T1000 (cell line): ENCODE results near the gene DPP6.
"Not testable (repeated sequence)": the region's sequence is repeated elsewhere in the genome, so short reads cannot be mapped to it uniquely, and the experiment has no call there.

ENCODE experiments used
- DNase-seq: peaks from one replicate; lab custom pipeline; 2025; ENCODE audit warnings: mixed read lengths; lab: John Stamatoyannopoulos, UW

The DPP6 gene

DNA sequence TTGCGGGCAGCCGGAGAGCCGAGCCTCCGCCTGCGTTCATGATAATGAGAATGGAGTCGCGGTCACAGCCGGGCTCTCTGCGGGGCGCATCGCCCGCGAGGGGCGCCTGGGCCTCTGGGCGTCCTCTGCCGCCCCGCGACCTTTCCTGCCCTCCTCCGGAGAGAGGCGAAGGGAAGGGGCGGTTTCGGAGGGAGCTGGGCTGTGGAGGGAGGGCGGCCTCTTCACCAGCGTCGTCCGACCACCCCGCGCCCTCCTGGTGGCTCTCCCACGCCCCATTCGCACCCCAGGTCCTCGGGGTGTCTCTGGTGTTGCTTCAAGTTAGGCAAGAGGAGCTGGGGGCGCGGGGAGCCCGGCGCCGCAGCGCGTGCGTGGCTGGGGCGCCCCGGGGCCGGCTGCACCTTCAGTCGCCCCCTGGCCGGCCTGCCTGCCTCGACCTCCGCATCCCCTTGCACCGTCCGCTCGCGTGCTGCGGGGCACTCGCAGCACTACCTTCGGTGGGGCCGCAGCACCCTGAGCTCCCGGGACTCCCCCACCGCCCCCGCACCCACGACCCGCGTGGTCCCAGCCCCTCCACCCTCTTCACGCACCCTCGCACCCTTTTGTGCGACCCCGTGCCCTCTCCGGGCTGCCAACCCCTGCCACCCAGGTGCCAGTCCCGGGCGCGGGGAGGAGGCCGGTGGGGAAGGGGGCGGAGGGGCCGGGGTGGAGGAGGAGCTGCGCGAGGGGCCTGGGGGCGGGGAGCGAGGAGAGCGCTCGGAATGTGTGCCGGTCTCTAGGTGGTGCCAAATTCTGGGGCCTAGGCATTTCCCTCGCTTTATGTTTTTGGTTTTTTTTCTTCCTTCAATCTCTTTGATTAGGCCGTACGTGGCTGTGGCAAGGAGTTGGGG, at the start of gene DPP6:
Gene DPP6 (plus strand): TSS at position 756 of the 887 bp plus-strand sequence.
- not testable (repeated sequence) for DNase-seq

DNA sequence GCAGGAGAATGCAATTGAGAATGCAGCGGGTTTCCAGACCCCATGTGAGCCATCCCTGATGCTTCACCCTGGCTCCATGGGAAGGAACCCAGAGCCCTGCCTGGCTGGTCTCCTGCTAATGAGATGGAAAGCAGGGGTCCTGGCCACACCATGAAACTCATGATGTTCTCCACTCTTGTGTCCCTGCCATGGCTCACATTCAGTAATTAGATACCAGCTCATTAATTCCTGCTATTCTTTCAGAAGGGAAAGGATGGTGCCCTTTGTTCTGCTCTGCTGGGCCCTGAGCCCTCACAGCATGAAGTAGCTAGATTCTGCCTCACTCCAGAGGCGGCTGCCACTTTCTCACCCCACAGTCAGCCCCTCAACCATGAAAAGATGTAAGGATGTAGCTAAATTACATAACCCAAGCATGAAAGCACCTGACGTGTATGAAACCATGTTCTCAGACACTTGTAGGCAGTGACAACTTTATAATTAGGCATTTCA, 42.7 kb upstream of the DPP6 start:
- not testable (repeated sequence) for DNase-seq

DNA sequence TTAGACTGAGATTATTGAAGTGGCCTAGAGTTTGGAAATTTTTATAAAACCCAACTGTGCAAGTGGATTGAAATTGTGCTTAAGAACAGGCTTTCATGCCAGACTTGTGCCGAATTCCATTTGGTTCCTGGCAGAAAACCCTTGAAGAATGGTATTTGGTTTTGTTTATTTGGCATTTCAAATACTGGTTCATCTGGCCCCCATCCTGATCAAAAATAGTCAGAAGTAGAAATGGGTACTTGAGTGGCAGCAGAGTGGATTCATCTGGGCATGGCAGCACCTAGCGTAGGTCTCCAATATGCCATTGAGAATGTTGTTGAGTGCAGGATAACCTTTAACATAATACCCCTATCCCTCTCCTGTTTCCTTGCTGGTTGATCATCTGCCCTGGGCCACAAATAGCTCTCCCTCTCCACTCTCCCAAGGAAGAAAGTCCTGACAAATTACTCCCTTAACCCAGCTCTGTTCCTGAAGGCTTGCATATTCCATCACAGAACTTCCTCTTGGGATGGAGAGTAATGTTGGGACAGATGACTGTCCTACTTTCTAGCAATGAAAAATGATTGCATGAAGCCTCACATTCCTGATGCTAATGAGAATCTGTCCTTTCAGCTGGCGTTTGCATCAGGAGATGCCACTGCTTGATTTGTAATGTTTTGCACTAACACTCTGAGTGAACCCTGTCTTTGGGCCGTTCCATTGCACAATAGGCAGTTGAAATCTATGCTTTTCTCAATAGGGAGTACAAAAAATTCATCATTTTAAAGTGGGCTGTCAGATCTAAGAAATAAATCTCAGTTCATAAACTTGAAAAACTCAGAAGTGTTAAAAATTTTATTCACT, 41.3 kb upstream of the DPP6 start:
- DNase-seq, result not testable (repeated sequence)

DNA sequence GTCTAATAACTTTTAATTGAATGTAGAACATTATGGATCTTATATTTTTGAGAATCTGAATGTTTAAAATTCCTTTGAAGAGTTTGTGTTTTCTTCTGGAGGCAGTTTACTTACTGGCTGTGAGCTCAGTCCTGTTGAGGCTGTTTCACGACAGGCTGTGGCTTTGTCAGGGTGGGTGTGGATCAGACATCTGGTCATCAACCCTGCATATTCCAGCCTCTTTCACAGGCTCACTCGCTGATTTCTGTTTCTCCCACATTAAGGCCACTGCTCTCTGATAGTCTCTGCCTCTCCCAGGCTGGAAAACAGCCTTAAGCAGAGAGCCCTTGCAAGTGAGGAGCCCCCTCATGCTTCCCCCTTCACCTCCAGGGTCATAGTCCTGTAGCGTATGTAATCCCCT, 39.4 kb upstream of the DPP6 start:
- not testable (repeated sequence) for DNase-seq

DNA sequence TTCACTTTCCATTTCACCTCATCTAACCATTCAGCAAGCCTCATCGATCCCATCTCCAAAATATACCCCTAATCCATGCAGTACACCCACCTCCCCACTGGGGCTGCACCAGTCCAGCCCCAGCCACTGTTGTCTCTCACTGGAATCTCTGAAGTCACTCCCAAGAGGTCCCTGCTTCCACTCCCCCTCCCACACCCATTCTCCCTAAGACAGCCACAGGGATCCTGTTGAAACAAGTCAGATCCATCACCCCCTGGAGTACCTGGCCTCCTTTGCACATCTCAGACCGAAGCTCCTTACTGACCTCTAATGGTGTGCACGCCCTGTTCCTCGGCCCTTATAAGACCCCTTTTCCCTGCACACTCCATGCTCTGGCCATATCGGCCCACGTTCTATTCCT, 36.6 kb upstream of the DPP6 start:
- not testable (repeated sequence) for DNase-seq

DNA sequence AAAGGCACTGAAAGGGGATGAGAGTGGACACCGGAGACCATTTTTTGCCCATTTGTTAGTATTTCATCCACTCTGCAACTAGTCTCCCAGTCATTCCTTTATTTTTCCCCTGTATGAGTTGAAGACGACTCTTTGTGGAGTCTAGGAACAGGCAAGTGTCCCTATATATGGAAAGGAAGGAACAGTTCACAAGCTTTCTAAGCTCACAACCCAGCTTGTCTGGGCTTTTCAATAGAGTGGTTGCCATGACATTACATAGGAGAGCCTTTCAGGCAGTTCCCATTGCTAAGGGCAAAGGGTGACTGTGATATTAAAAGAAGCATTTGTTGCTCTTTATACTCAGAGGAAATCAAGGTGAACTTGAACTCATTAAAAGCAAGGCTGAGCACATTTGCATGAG, 33.8 kb upstream of the DPP6 start:
- not testable (repeated sequence) for DNase-seq

DNA sequence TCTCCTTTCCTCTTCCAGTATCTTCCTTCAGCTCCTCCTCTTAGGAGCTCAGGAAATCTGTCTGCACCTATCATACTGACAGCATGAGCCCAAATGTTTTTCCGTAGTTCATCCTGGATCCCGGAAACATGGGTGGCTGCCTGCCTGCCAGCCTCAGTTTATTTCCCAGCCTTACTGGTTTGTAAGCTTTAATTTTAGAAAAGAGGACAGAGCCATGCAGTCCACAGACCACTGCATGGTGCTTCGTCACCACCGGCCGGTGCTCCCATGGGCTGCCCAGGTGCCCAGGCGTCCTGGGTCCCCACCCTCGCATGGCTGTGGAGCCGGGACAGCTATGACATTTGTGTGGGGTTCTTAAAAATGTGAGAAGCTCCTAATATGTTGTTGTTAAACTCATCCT, 24.4 kb upstream of the DPP6 start:
- not testable (repeated sequence) for DNase-seq

DNA sequence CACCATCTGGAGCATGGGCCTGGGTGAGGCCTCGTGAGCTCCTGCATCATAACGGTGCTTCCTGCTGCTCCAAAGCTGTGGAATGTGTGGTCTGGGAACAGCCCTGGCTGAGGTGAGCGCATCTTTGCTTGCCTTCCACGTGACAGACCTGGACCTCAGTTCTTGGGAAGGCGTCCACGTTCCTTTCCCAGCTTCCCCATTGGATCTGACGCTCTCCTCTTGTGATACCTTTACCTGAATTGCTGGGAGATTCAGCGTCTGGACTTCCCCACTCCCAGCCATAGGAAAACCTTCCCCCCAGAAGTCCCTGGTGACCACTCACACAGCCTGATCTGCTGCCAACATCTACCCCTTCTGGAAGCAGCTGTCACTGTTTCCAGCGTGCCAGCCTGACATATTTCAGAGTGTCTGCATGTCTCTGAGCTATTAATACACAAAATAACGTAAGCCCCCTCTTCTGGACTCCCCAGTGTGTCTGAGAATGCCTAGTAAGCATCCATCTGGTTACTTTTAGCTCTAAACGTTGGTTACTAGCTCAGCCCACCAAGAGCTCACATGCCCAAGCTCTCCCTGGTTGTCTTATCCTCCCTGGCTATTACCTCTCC, 21.6 kb upstream of the DPP6 start:
- not testable (repeated sequence) for DNase-seq

DNA sequence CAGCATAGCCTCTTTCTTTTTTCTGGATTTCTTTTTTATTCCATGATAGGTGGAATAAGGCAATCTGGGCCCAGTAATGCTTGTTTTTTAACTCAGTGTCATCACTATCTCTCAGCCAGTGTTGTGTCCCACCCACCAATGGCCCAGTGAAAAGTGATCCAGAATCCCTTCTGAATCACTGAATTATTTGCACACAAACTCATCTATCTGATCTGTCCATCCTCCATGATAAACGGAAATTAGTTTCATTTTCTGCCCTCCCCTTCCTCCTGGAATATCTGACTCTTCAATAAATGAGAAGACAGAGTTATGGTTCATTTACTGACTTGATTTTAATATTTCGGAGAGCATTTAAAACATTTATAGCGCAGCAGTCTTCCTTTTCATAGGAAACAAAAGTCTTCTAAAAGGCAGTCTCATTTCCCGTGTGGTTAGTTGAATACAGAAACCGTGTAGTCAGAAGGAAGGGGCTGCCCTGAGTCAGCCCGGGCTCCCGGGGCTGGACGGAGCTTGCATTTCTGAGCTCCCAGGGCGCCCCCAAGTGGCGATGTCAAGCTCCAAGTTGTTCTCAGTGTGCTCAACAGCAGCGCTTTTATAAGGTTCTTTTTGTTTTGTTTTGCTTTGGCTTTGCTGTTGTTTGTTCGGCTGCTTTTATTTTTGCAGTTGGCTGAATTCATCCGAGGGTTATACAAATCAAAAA, 12.6 kb upstream of the DPP6 start:
- DNase-seq, result not testable (repeated sequence)

DNA sequence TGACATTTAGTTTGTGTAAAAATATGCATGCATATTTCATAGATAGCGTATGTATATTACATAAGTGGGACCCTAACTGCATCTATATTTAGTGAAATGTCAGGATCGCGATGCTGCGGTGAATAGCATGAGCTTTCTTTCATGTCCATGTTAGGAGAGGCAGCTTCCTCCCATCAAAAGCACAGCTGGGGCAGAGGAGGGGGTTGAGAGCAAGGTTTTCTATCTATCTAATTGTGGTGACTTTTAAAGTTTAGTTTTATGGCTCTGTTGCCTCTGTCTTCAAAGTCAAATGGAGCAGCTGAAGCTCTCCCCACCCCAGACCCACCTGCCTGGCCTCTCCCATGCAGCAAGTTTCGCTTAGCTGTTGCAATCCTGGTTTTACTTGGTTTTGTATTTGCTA, 1.8 kb upstream of the DPP6 start:
- DNase-seq, result not testable (repeated sequence)

DNA sequence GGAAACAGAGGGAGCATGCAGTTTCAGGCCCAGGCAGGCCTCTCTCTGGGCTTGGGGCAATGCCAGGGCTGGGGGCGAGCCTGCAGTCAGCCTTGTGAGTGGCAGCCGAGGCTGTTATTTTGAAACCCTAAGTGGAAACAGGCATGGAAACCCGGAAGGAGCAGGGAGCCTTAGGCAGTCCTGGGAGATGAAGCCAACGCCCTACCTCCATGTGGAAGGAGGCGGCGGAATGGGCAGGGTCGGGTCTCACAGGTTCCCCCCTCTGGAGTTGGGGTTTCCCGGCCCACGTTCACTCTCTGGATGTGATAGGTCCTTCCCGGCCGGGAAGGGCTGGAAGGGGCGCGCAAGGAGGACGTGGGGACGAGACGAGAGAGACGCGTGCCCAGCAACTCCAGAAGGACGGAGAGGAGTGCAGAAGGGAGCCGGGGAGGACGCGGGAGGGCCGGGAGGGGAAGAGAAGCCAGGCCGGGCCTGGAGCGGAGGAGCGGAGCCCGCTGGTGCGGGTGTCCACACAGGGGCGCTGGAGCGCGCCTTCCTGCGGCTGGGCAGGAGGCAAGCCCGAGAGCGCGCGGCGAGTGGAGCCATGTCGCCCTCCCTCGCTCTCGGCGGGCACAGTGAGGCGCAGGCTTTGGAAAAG, 1.1 kb upstream of the DPP6 start:
- DNase-seq, result not testable (repeated sequence)

DNA sequence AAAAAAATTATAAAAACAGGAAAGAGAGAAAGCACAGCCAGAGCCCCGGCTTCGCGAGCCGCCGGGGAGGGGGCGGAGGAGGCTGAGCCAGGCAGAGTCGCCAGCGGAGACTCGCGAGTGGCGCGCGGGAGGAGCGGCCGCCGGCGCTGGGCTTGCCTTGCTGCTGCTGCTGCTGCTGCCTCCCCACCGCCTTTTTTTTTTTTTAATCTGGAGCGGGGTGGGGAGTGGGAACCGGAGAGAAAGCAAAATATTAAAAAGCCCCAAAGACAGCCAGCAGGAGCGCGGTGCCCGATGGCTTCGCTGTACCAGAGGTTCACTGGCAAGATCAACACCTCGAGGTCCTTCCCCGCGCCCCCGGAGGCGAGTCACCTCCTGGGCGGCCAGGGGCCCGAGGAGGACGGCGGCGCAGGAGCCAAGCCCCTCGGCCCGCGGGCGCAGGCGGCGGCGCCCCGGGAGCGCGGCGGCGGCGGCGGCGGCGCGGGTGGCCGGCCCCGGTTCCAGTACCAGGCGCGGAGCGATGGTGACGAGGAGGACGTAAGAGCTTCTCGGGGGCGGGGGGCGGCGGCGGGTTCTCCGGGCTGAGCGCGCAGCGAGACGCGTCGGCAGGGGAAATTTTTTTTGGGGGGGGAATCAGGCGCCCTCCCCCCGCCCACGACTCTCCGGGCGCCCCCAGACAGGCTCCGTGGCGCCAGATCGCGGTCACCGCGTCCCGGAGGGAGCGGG, 493 bp downstream of the DPP6 start:
- not testable (repeated sequence) for DNase-seq

DNA sequence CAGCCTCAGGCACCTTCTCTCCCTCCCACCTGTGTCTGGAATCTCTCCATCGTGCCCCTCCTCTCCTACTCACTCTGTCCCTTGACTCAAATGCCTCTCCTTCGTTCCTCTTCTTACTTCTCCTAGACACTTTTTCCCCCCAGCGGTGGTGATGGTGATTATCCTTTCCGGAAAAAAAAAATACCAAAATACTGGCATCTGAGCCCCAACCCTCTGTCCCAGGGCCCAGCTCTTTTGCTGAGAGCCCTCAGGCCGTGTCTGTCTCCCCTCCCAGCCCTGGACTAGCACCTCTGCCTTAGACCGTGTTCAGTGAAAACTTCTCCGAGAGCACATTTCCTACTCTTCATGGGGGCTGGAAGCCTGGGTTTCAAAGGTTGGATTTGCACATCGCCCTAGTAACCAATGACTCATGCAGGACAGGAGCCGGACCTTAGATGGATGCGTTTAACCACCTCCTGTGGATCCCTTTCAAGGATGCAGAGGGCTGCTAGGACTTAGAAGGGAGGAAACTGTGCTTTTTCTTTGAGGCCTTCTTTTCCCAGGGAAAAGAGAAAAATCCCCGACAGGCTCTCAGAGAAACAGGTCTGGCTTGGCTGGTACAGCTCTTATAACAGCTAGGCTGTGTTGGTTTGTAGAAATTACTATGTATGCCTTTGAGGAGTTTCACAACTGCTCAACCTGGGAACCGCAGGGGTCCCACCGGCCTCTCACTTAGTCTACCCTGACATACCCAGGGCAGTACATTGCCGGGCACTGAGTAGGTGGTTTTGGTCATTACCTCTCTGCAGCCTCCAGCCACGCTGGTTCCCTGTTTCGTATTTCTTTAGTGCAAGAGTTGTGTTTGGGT, 1.5 kb downstream of the DPP6 start:
- not testable (repeated sequence) for DNase-seq

DNA sequence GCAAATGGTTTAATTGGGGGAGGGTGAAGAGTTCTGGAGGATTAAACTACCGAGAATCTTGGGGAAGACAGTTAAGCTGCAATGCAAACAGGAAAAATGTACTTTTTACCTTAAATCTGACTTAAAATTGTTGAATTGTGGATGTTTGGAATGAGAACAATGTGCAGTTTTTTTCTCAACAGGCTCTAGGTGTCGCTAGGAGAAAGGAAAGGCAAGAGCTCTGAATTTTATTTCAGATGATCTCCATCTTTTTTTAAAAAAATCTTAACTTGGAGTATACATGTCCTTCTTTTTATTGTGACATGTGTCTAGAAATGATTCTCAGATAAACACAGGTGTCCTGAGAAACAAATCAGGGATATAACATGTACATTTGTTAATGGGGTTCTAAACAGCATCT, 2.5 kb downstream of the DPP6 start:
- DNase-seq, result not testable (repeated sequence)

DNA sequence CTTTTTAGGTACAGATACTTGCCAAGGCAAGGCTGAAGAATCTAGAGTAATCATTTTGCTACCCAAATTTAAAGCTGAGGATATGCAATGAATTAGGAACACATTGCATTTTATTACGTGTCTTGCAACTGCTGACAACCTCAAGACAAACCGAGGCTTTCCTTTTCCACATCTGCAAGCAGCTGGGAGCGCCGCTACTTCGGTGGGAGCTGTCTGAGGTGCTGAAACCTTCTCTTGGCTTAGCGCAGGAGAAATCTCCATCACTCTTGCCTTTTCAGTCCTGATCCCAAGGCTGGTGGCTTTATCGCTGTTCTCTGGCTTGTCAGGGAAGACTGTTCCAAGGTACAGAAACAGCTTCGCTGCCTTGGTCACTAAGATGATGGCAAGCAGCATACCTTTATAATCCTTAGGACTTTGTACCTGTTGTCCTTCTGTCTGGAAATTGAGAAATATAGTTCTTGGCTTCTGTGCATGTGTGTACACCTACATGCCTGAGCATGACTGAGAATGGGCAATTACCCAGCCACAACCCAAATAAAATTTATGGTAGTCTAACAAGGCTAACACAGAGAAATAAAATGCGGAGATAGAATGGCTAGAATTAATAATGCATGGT, 3.4 kb downstream of the DPP6 start:
- DNase-seq, result peak; percentile 29

DNA sequence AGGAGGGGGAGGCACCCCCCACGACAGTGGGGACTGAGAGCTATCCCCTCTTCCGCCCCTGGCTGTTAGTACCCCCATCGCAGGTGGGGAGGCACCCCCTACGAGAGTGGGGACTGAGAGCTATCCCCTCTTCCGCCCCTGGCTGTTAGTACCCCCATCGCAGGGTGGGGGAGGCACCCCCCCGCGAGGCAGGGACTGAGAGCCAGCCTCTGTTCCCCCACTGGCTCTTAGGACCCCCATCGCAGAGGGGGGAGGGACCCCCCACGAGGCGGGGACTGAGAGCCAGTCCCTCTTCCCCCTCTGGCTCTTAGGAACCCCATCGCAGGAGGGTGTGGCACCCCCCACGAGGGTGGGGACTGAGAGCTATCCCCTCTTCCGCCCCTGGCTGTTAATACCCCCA, 6.6 kb downstream of the DPP6 start:
- DNase-seq, result not testable (repeated sequence)

DNA sequence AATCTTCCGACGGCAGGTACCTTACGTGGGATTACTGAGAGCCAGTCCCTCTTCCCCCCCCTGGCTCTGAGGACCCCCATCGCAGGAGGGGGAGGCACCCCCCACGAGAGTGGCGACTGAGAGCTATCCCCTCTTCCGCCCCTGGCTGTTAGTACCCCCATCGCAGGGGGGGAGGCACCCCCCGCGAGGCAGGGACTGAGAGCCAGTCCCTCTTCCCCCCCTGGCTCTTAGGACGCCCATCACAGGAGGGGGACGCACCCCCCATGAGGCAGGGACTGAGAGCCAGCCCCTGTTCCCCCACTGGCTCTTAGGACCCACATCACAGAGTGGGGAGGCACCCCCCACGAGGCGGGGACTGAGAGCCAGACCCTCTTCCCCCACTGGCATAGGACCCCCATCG, 8.4 kb downstream of the DPP6 start:
- not testable (repeated sequence) for DNase-seq

DNA sequence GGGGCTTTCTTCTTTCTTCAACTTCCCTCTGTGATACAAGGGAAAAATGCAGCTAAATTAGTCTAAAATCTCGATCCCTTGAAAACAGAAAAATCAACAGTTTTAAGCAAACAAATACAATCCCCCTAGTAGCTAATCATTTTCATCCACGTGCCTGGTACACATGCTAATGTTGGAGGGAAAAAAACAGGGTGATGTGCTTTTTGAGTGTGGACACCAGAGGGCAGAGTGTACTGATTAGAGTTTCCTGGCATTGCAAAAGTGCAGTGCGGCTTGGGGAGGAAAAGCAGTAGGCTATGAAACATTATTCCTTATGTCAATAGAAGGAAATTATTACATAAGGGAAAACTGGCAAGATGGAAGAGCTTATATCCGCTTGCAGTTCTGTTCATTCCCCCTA, 19.6 kb downstream of the DPP6 start:
- DNase-seq, result not testable (repeated sequence)
